Keratinocyte (primary cell): ENCODE data around the gene MIEF1. TPM values are rescaled to one million over a fixed set of nuclear protein-coding genes. Genes with fewer than 3 reads are reported as not detected.

Experiments
- DNase-seq: peaks from one replicate; pipeline ENCODE4 v3.0.0-alpha.2; 2011; ENCODE audit warnings: low read depth, missing footprints, low spot score
- FAIRE-seq: peaks from 2 replicates; lab custom pipeline; 2011; peaks lifted over from hg19 to GRCh38; lab: Jason Lieb, UNC
- H2AFZ ChIP-seq: 2 replicates; pipeline ENCODE4 v1.6.0; 2012; ENCODE audit warnings: low read length, control low read depth, inconsistent platforms; ENCODE audit not compliant: control insufficient read depth
- H3K27ac ChIP-seq: 2 replicates; pipeline ENCODE4 v1.5.1; 2011; ENCODE audit warnings: low read length; ENCODE audit not compliant: control insufficient read depth, insufficient read depth
- H3K27me3 ChIP-seq: 3 replicates; pipeline ENCODE4 v1.6.0; 2011; ENCODE audit warnings: low read length; ENCODE audit not compliant: control insufficient read depth, insufficient read depth; ENCODE audit errors: extremely low read depth
- H3K36me3 ChIP-seq, 2 experiments: 2 replicates in 1 of 2; 3 replicates in 1 of 2; pipeline ENCODE4 v1.5.1; 2011; ENCODE audit warnings: low read length in 2 of 2, mild to moderate bottlenecking in 1 of 2; ENCODE audit not compliant: control insufficient read depth in 2 of 2, insufficient read depth in 2 of 2; ENCODE audit errors: extremely low read depth in 1 of 2
- H3K4me1 ChIP-seq: 3 replicates; pipeline ENCODE4 v1.5.1; 2011; ENCODE audit warnings: low read length; ENCODE audit not compliant: control insufficient read depth, insufficient read depth; ENCODE audit errors: extremely low read depth
- H3K4me2 ChIP-seq: 3 replicates; pipeline ENCODE4 v1.6.0; 2011; ENCODE audit warnings: low read depth, low read length; ENCODE audit not compliant: control insufficient read depth, insufficient read depth; ENCODE audit errors: extremely low read depth
- H3K4me3 ChIP-seq, 3 experiments: fragments of 200-600 bp in 1 of 3; sonication (generic) in 1 of 3; 2 replicates in 2 of 3; 3 replicates in 1 of 3; pipeline ENCODE4 v1.5.1; 2011 to 2016; ENCODE audit warnings: low read length in 3 of 3, mild to moderate bottlenecking in 3 of 3, control low read depth in 2 of 3, inconsistent platforms in 1 of 3, low read depth in 1 of 3, mixed read lengths in 1 of 3, mixed run types in 1 of 3, moderate library complexity in 1 of 3; ENCODE audit not compliant: control insufficient read depth in 2 of 3, insufficient read depth in 2 of 3; ENCODE audit errors: extremely low read depth in 1 of 3
- H3K79me2 ChIP-seq: 2 replicates; pipeline ENCODE4 v1.6.0; 2012; ENCODE audit warnings: low read length; ENCODE audit not compliant: control insufficient read depth, insufficient read depth
- H3K9ac ChIP-seq: 3 replicates; pipeline ENCODE4 v1.6.0; 2011; ENCODE audit warnings: low read length; ENCODE audit not compliant: control insufficient read depth, insufficient read depth; ENCODE audit errors: extremely low read depth
- H3K9me1 ChIP-seq: 3 replicates; pipeline ENCODE4 v1.6.0; 2011; ENCODE audit warnings: low read length; ENCODE audit not compliant: control insufficient read depth, insufficient read depth; ENCODE audit errors: extremely low read depth
- H3K9me3 ChIP-seq: 2 replicates; pipeline ENCODE4 v1.5.1; 2012; ENCODE audit warnings: low read depth, low read length; ENCODE audit not compliant: control insufficient read depth
- H4K20me1 ChIP-seq: 3 replicates; pipeline ENCODE4 v1.6.0; 2011; ENCODE audit warnings: low read length; ENCODE audit not compliant: control insufficient read depth, insufficient read depth; ENCODE audit errors: extremely low read depth
- EZH2 ChIP-seq: IDR thresholded peaks from one replicate; pipeline ENCODE4 v1.6.1; 2012; ENCODE audit warnings: inconsistent platforms, mild to moderate bottlenecking, low read length, moderate library complexity
- dilution Hi-C: fragments of 300-500 bp; cut with MboI; formaldehyde crosslinking; loops from one replicate; pipeline ENCODE4 v1.7.0; 2020; ENCODE audit warnings: low sequenced_read_pairs; ENCODE audit not compliant: extremely low pct_ligation_motif_present
- polyA plus RNA-seq, 5 experiments: library from polyadenylated mRNA; depleted of rRNA in 3 of 5; stranded (reverse) in 3 of 5; stranded (forward) in 1 of 5; unstranded in 1 of 5; fragments of >200 nt; gene quantifications; 1 replicate in 1 of 5; 2 replicates in 3 of 5; 3 replicates in 1 of 5; pipeline versions ENCODE4 v1.2.1 to v1.2.3, GENCODE V29; 2011 to 2012; ENCODE audit warnings: missing spikeins in 2 of 5, low read depth in 1 of 5, low replicate concordance in 1 of 5
- TF ChIP-seq, protein P1 (sequence below), 3 experiments: IDR thresholded peaks in 1 of 3; conservative IDR thresholded peaks in 1 of 3; optimal IDR thresholded peaks in 1 of 3; 2 replicates in 2 of 3; 3 replicates in 1 of 3; pipeline versions ENCODE3 to v1.5.1; 2011; ENCODE audit warnings: low read length in 3 of 3, mild to moderate bottlenecking in 3 of 3, moderate library complexity in 2 of 3, control low read depth in 1 of 3, inconsistent platforms in 1 of 3; ENCODE audit not compliant: insufficient read depth in 2 of 3; ENCODE audit errors: extremely low read depth in 1 of 3

MIEF1 gene
- polyA plus RNA-seq, 1 donor (not counting 4 experiments of a cell fraction or from before 2014, with no cell fraction given): 18.4 TPM

DNA sequence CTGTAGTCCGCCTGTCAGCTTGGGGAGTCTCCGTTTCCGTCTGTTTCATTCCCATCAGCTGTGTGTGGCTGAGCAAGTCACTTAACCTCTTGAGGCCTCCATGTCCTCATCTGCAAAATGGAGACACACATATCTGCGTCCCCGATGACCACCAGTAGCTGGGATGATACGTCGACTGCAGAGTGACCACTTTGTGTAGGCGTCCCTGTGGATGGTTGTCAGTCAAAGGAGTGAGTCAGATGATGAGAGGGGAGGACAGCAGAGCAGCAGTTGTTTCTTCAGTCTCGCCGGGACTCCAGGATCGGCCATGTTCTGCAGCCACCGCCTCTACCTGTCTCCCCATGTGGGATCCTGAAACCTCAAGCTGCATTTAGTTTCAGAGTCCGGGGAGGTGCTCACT is 25.4 kb upstream of the MIEF1 start:
- H3K4me2 ChIP-seq: no peak overlapping the region
- no peak overlapping the region for H3K9ac ChIP-seq
- H3K4me1 ChIP-seq: peaks cover 5% of the 10 kb centered on the region
- no peak overlapping the region for H3K27ac ChIP-seq
- no peak overlapping the region for H2AFZ ChIP-seq
- DNase-seq (no peak), FAIRE-seq (no peak)
- H3K79me2 ChIP-seq: no peaks in the 10 kb centered on the region
- dilution Hi-C loops: no loop called here
- H3K4me3 ChIP-seq: no peak overlapping the region
- H3K27me3 ChIP-seq: peaks cover 5% of the 10 kb centered on the region
- H3K9me1 ChIP-seq: no peaks in the 10 kb centered on the region
- TF ChIP-seq, protein P1, sequence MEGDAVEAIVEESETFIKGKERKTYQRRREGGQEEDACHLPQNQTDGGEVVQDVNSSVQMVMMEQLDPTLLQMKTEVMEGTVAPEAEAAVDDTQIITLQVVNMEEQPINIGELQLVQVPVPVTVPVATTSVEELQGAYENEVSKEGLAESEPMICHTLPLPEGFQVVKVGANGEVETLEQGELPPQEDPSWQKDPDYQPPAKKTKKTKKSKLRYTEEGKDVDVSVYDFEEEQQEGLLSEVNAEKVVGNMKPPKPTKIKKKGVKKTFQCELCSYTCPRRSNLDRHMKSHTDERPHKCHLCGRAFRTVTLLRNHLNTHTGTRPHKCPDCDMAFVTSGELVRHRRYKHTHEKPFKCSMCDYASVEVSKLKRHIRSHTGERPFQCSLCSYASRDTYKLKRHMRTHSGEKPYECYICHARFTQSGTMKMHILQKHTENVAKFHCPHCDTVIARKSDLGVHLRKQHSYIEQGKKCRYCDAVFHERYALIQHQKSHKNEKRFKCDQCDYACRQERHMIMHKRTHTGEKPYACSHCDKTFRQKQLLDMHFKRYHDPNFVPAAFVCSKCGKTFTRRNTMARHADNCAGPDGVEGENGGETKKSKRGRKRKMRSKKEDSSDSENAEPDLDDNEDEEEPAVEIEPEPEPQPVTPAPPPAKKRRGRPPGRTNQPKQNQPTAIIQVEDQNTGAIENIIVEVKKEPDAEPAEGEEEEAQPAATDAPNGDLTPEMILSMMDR (optimal IDR thresholded peaks at IDR 0.05 in 1 of 3, IDR thresholded peaks at IDR 0.05 in 1 of 3, conservative IDR thresholded peaks at IDR 0.05 in 1 of 3; ENCODE audit: extremely low read depth in 1 of 3, insufficient read depth in 2 of 3, low read length in 3 of 3): no peak
- no peak for TF ChIP-seq EZH2
- no peaks in the 10 kb centered on the region for H3K9me3 ChIP-seq
- H3K36me3 ChIP-seq: no peaks in the 10 kb centered on the region
- H4K20me1 ChIP-seq: peaks cover 2% of the 10 kb centered on the region

DNA sequence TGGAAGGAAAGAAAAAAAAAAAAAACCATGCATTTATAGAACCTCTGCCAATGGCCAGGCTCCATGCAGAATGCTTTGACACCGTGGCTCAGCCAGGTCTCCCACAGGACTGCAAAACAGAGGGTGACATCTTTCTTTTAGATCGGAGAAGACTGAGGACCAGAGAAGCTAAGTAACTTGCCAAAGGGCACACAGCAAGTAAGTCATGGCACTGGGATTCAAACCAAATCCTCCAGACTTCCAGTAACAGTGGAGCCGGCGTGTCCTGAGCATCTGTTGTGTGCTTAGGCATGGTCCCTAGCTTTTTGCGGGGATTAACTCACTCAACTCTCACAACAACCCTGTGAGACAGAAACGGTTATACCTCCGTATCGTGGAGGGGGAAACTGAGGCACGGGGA is 24.5 kb upstream of the MIEF1 start:
- Histone ChIP-seq H2AFZ (no peak overlapping the region), H4K20me1 (peaks cover under 1% of the 10 kb centered on the region)

More for the DNA sequence above, 24.5 kb upstream of the MIEF1 start:
- Histone ChIP-seq H3K27ac (no peak overlapping the region), H3K9me1 (no peaks in the 10 kb centered on the region), H3K4me3 (no peak overlapping the region), H3K4me2 (no peak overlapping the region), H3K9me3 (no peaks in the 10 kb centered on the region), H3K79me2 (no peaks in the 10 kb centered on the region), H3K27me3 (peaks cover 3% of the 10 kb centered on the region), H3K4me1 (no peaks in the 10 kb centered on the region), H3K9ac (no peak overlapping the region), H3K36me3 (no peaks in the 10 kb centered on the region)
- TF ChIP-seq EZH2: no peak
- TF ChIP-seq, protein P1 (optimal IDR thresholded peaks at IDR 0.05 in 1 of 3, IDR thresholded peaks at IDR 0.05 in 1 of 3, conservative IDR thresholded peaks at IDR 0.05 in 1 of 3; ENCODE audit: extremely low read depth in 1 of 3, insufficient read depth in 2 of 3, low read length in 3 of 3): no peak
- DNase-seq (no peak), FAIRE-seq (no peak)
- dilution Hi-C loops: no loop called here
